IMR-90 (cell line): ENCODE data around the gene DSE. TPM values are rescaled to one million over a fixed set of nuclear protein-coding genes. Genes with fewer than 3 reads are reported as not detected.

Source experiments
- ATAC-seq: fragments of 200-7000 bp; cut with Tn5 transposase; 2 replicates; pipeline ENCODE4 v1.9.1; 2020; ENCODE audit warnings: low read depth, mild to moderate bottlenecking, moderate library complexity
- BruUV-seq: library from RNA; stranded (reverse); fragments of 400-500 nt; replicated peaks from 2 replicates; lab custom pipeline; 2021; lab: Mats Ljungman, UMichigan
- CTCF ChIA-PET: fragments of 300-600 bp; formaldehyde crosslinking; extraction: SDS; loops from one replicate; lab custom pipeline; 2021; ENCODE audit warnings: antibody characterized with exemption; lab: Yijun Ruan, JAX
- POLR2A ChIA-PET: fragments of 300-600 bp; sonication (Branson Sonifier 250); formaldehyde crosslinking; loops from one replicate; lab custom pipeline; 2022; ENCODE audit warnings: antibody characterized with exemption; ENCODE audit not compliant: unreplicated experiment; lab: Charles Lee
- DNase-seq: peaks from one replicate; pipeline ENCODE4 v3.0.0; 2013
- H2AFZ ChIP-seq: replicated peaks from 2 replicates; pipeline ENCODE3; 2013; ENCODE audit warnings: low read length, mild to moderate bottlenecking; ENCODE audit not compliant: poor library complexity
- H2AK5ac ChIP-seq: 2 replicates; pipeline ENCODE4 v1.6.1; 2013; ENCODE audit warnings: low read depth, low read length, inconsistent platforms
- H2AK9ac ChIP-seq: replicated peaks from 2 replicates; pipeline ENCODE3; 2013; ENCODE audit warnings: mild to moderate bottlenecking, low read depth, low read length, moderate library complexity; ENCODE audit not compliant: poor library complexity
- H2BK120ac ChIP-seq: 2 replicates; pipeline ENCODE4 v1.6.1; 2013; ENCODE audit warnings: low read depth, low read length, inconsistent platforms
- H2BK15ac ChIP-seq: 3 replicates; pipeline ENCODE4 v1.6.1; 2013; ENCODE audit warnings: low read depth, low read length, inconsistent platforms
- H2BK20ac ChIP-seq: 2 replicates; pipeline ENCODE4 v1.6.1; 2013; ENCODE audit warnings: low read depth, mild to moderate bottlenecking, inconsistent platforms, low read length, moderate library complexity
- H2BK5ac ChIP-seq: 2 replicates; pipeline ENCODE4 v1.6.1; 2013; ENCODE audit warnings: mild to moderate bottlenecking, low read depth, low read length, inconsistent platforms; ENCODE audit not compliant: poor library complexity, severe bottlenecking
- H3K14ac ChIP-seq: replicated peaks from 2 replicates; pipeline ENCODE4 v1.6.1; 2013; ENCODE audit warnings: low read depth, low read length, inconsistent platforms
- H3K18ac ChIP-seq: 2 replicates; pipeline ENCODE4 v1.6.1; 2013; ENCODE audit warnings: low read depth, low read length, control low read depth
- H3K23ac ChIP-seq: 2 replicates; pipeline ENCODE4 v1.6.1; 2013; ENCODE audit warnings: low read depth, low read length, inconsistent platforms
- H3K27ac ChIP-seq: 2 replicates; pipeline ENCODE4 v1.5.1; 2013; ENCODE audit warnings: mild to moderate bottlenecking, control low read depth, low read length; ENCODE audit not compliant: insufficient read depth
- H3K27me3 ChIP-seq: 2 replicates; pipeline ENCODE4 v1.6.1; 2013; ENCODE audit warnings: low read length; ENCODE audit not compliant: control insufficient read depth, insufficient read depth
- H3K36me3 ChIP-seq: 2 replicates; pipeline ENCODE4 v1.6.1; 2013; ENCODE audit warnings: low read length, mixed read lengths; ENCODE audit not compliant: control insufficient read depth, insufficient read depth
- H3K4ac ChIP-seq: 2 replicates; pipeline ENCODE4 v1.6.1; 2013; ENCODE audit warnings: low read depth, low read length, inconsistent platforms
- H3K4me1 ChIP-seq: 2 replicates; pipeline ENCODE4 v1.6.1; 2013; ENCODE audit warnings: low read length, mixed read lengths; ENCODE audit not compliant: control insufficient read depth, insufficient read depth
- H3K4me2 ChIP-seq: 2 replicates; pipeline ENCODE4 v1.6.1; 2013; ENCODE audit warnings: low read depth, mild to moderate bottlenecking, control low read depth, low read length, moderate library complexity
- H3K4me3 ChIP-seq: 2 replicates; pipeline ENCODE4 v1.5.1; 2013; ENCODE audit warnings: low read depth, mild to moderate bottlenecking, control low read depth, low read length, moderate library complexity; ENCODE audit not compliant: insufficient read depth
- H3K56ac ChIP-seq: 2 replicates; pipeline ENCODE4 v1.6.1; 2013; ENCODE audit warnings: low read length, inconsistent platforms; ENCODE audit not compliant: insufficient read depth; ENCODE audit errors: extremely low read depth
- H3K79me1 ChIP-seq, 2 experiments: 2 replicates each; pipeline ENCODE4 v1.6.1; 2013; ENCODE audit warnings: low read length in 2 of 2, inconsistent platforms in 1 of 2, low read depth in 1 of 2
- H3K9ac ChIP-seq: 2 replicates; pipeline ENCODE4 v1.6.1; 2013; ENCODE audit warnings: low read depth, low read length, control low read depth
- H3K9me1 ChIP-seq: 2 replicates; pipeline ENCODE4 v1.6.1; 2013; ENCODE audit warnings: low read length, inconsistent platforms; ENCODE audit not compliant: insufficient read depth
- H3K9me3 ChIP-seq: 2 replicates; pipeline ENCODE4 v1.6.1; 2013; ENCODE audit warnings: low read length; ENCODE audit not compliant: control insufficient read depth, insufficient read depth
- H4K20me1 ChIP-seq: 2 replicates; pipeline ENCODE4 v1.6.1; 2013; ENCODE audit warnings: low read length, inconsistent platforms; ENCODE audit not compliant: insufficient read depth
- H4K5ac ChIP-seq: 2 replicates; pipeline ENCODE4 v1.6.1; 2013; ENCODE audit warnings: mild to moderate bottlenecking, low read depth, low read length, control low read depth
- H4K8ac ChIP-seq, 2 experiments: 2 replicates each; pipeline ENCODE4 v1.6.1; 2013; ENCODE audit warnings: low read depth in 2 of 2, low read length in 2 of 2, control low read depth in 1 of 2, inconsistent platforms in 1 of 2
- H4K91ac ChIP-seq: 2 replicates; pipeline ENCODE4 v1.6.1; 2013; ENCODE audit warnings: low read depth, low read length, inconsistent platforms; ENCODE audit not compliant: insufficient read depth
- BHLHE40 ChIP-seq: fragments of 150-350 bp; IDR thresholded peaks from 2 replicates; pipeline ENCODE4 v1.6.1; 2016; ENCODE audit warnings: mild to moderate bottlenecking, low read depth, low read length
- CTCF ChIP-seq: conservative IDR thresholded peaks from 2 replicates; pipeline ENCODE4 v1.5.1; 2012; ENCODE audit warnings: mild to moderate bottlenecking, low read depth, low read length, improper control_type of control experiment
- FOS ChIP-seq: fragments of 150-350 bp; IDR thresholded peaks from 2 replicates; pipeline ENCODE4 v1.6.1; 2016; ENCODE audit warnings: low read depth, low read length
- MAFK ChIP-seq: IDR thresholded peaks from 2 replicates; pipeline ENCODE4 v1.6.1; 2012; ENCODE audit warnings: low read depth, low read length, improper control_type of control experiment
- MAZ ChIP-seq: IDR thresholded peaks from 2 replicates; pipeline ENCODE4 v1.6.1; 2012; ENCODE audit warnings: low read depth, mild to moderate bottlenecking, low read length, improper control_type of control experiment, moderate library complexity, borderline replicate concordance
- NFE2L2 ChIP-seq: fragments of 150-350 bp; IDR thresholded peaks from 2 replicates; pipeline ENCODE4 v1.6.1; 2016; ENCODE audit warnings: low read depth, mild to moderate bottlenecking, low read length
- SMC3 ChIP-seq: fragments of 150-350 bp; IDR thresholded peaks from 2 replicates; pipeline ENCODE4 v1.6.1; 2016; ENCODE audit warnings: low read depth, mild to moderate bottlenecking, antibody characterized with exemption, low read length, moderate library complexity
- WGBS, 2 experiments: methylation state at CpG; one replicate each; pipeline versions ENCODE4 v1.1.5 to v1.1.7; 2013; ENCODE audit warnings: missing lambda C conversion rate in 2 of 2; ENCODE audit not compliant: insufficient read length in 1 of 2; ENCODE audit errors: extremely low coverage in 2 of 2; 5-methylcytosine and 5-hydroxymethylcytosine counted together
- dilution Hi-C: fragments of 300-500 bp; cut with HindIII; formaldehyde crosslinking; loops from one replicate; pipeline ENCODE4 v1.14.3; 2018; ENCODE audit warnings: low sequenced_read_pairs; ENCODE audit not compliant: unreplicated experiment
- in situ Hi-C: fragments of 300-500 bp; cut with MboI; formaldehyde crosslinking; loops from 3 replicates; pipeline ENCODE4 v1.14.3; 2019; ENCODE audit warnings: low sequenced_read_pairs, inconsistent platforms, mixed read lengths
- intact Hi-C: fragments of 100-400 bp; cut with micrococcal nuclease; formaldehyde crosslinking; loops from 2 replicates; pipeline ENCODE4 v1.10.0; 2022
- polyA plus RNA-seq, 3 experiments: library from polyadenylated mRNA; depleted of rRNA; stranded (reverse); fragments of >200 nt; gene quantifications; 2 replicates each; pipeline ENCODE4 v1.2.3, GENCODE V29; 2012; ENCODE audit warnings: low replicate concordance in 1 of 3
- total RNA-seq: library from RNA; depleted of rRNA; stranded (reverse); fragments of >200 nt; gene quantifications from 2 replicates; pipeline ENCODE4 v1.2.3, GENCODE V29; 2012

DSE gene
- total and polyA plus RNA-seq, 2 of the 4 experiments (the other 2 are of a cell fraction): 48.0 to 154 TPM

DNA sequence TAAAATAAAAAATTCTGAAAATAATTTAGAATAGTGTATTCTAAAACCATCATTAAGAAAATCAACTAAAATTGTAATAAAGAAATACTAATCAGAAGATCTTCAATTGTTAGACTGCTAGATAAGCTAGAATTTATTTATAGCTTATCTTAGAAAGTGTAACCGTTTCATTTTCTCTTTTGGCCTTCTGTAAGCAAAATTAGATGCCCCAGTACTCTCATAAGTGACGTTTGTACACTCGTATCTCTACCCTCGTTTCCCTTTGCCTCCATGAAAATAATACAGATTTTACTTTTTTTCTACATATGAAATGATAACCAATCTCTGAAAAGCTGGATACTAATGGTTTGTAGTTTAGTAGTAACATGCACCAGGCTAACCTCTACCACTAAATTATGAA lies 19.8 kb downstream of the DSE start:
- peaks cover 19% of the 10 kb centered on the region for H3K9me1 ChIP-seq
- no peak overlapping the region for H3K4ac ChIP-seq
- no peak overlapping the region for H2AK9ac ChIP-seq
- no peak overlapping the region for H3K56ac ChIP-seq
- dilution Hi-C loops (no loop called here), intact Hi-C loops (no loop called here), in situ Hi-C loops (no loop called here)
- ChIA-PET POLR2A (no interaction called here), CTCF (no interaction called here)
- no peak overlapping the region for H2BK15ac ChIP-seq
- H3K9me3 ChIP-seq: no peaks in the 10 kb centered on the region
- H2BK20ac ChIP-seq: no peak overlapping the region
- H3K4me3 ChIP-seq: no peak overlapping the region
- TF ChIP-seq CTCF (no peak), MAZ (no peak), MAFK (no peak), BHLHE40 (no peak), FOS (no peak), NFE2L2 (no peak), SMC3 (no peak)
- H4K91ac ChIP-seq: no peak overlapping the region
- H4K8ac ChIP-seq: no peak overlapping the region
- H3K14ac ChIP-seq: no peak overlapping the region
- peaks cover 13% of the 10 kb centered on the region for H3K4me1 ChIP-seq
- H3K27me3 ChIP-seq: no peaks in the 10 kb centered on the region
- H3K4me2 ChIP-seq: no peak overlapping the region
- no peak overlapping the region for H4K5ac ChIP-seq
- no peak for ATAC-seq
- no peak overlapping the region for H2AFZ ChIP-seq
- no peak overlapping the region for H3K23ac ChIP-seq
- no CpG with 5 or more reads among the region's 4 CpGs for WGBS, 2 experiments
- no peak overlapping the region for H2AK5ac ChIP-seq
- no peak overlapping the region for H3K18ac ChIP-seq
- H2BK5ac ChIP-seq: no peak overlapping the region
- H3K27ac ChIP-seq: no peak overlapping the region
- peaks cover 25% of the 10 kb centered on the region; the same call in 1 of the 2 replicates for H4K20me1 ChIP-seq
- H3K36me3 ChIP-seq: no peaks in the 10 kb centered on the region
- H3K9ac ChIP-seq: no peak overlapping the region
- BruUV-seq: no TSS peak
- H2BK120ac ChIP-seq: no peak overlapping the region
- no peak for DNase-seq
- peaks cover 24 to 66% of the 10 kb centered on the region in 2 experiments for H3K79me1 ChIP-seq
